H1 (cell line): ENCODE results near the gene ELMOD1.

ENCODE experiments used
- BRCA1 ChIP-seq: IDR thresholded peaks from 2 replicates; pipeline ENCODE4 v1.6.1; 2012; ENCODE audit warnings: low read depth, low read length, improper control_type of control experiment
- POLR2A ChIP-seq, 2 experiments: IDR thresholded peaks; 1 replicate in 1 of 2; 2 replicates in 1 of 2; pipeline ENCODE4 v1.6.1; 2011; ENCODE audit warnings: low read depth in 2 of 2, low read length in 2 of 2, mild to moderate bottlenecking in 2 of 2; ENCODE audit errors: control extremely low read depth in 1 of 2
- RFX5 ChIP-seq: IDR thresholded peaks from 2 replicates; pipeline ENCODE4 v1.6.1; 2011; ENCODE audit warnings: low read depth, low read length, improper control_type of control experiment, borderline replicate concordance
- TF ChIP-seq, protein P1 (sequence below), 3 experiments: IDR thresholded peaks; 1 replicate in 2 of 3; 2 replicates in 1 of 3; pipeline versions ENCODE4 v1.5.1 to v1.6.1; 2011; ENCODE audit warnings: low read length in 3 of 3, mild to moderate bottlenecking in 3 of 3, inconsistent platforms in 2 of 3, low read depth in 1 of 3, moderate library complexity in 1 of 3; ENCODE audit not compliant: insufficient read depth in 1 of 3; ENCODE audit errors: control extremely low read depth in 1 of 3

DNA sequence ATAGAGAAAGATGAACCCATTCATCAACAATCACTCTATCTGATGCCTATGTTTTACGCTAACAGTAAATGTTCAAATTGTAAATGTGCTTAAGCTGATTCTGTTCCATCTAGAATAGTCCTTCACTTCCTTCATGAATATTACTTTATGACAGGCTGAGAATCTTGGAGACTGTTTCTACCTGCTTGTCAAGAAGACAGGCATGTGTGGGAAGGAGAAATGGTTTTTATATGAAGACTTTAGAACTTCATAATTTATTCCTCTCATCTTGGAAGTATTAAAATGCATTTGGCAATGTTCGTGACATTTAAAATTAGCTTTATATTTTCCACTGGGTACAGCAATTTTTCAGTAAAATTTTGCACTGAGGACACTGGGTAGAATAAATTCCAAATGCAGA, 41.0 kb downstream of the ELMOD1 start:
- TF ChIP-seq POLR2A (IDR thresholded peaks at IDR 0.05; ENCODE audit: control extremely low read depth in 1 of 2, low read depth in 2 of 2, low read length in 2 of 2) (no peak), RFX5 (no peak), BRCA1 (no peak)
- TF ChIP-seq, protein P1, sequence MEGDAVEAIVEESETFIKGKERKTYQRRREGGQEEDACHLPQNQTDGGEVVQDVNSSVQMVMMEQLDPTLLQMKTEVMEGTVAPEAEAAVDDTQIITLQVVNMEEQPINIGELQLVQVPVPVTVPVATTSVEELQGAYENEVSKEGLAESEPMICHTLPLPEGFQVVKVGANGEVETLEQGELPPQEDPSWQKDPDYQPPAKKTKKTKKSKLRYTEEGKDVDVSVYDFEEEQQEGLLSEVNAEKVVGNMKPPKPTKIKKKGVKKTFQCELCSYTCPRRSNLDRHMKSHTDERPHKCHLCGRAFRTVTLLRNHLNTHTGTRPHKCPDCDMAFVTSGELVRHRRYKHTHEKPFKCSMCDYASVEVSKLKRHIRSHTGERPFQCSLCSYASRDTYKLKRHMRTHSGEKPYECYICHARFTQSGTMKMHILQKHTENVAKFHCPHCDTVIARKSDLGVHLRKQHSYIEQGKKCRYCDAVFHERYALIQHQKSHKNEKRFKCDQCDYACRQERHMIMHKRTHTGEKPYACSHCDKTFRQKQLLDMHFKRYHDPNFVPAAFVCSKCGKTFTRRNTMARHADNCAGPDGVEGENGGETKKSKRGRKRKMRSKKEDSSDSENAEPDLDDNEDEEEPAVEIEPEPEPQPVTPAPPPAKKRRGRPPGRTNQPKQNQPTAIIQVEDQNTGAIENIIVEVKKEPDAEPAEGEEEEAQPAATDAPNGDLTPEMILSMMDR (IDR thresholded peaks at IDR 0.05; ENCODE audit: control extremely low read depth in 1 of 3, insufficient read depth in 1 of 3, low read depth in 1 of 3, low read length in 3 of 3) = no peak
